K562 (cell line): ENCODE results near the gene TBXAS1. TPM values are rescaled to one million over a fixed set of nuclear protein-coding genes. Genes with fewer than 3 reads are reported as not detected.
A peak's percentile ranks its signal among the peaks of the same experiment; 100 is the strongest.

ENCODE experiments used
- CBX1 ChIP-seq: sonication (generic); IDR thresholded peaks from 2 replicates; pipeline ENCODE4 v1.6.1; 2016; ENCODE audit warnings: antibody characterized with exemption, low read depth, mild to moderate bottlenecking
- CUX1 ChIP-seq: fragments of 200-800 bp; sonication (Bioruptor generic); IDR thresholded peaks from 2 replicates; pipeline ENCODE4 v1.6.1; 2016; ENCODE audit warnings: missing genetic modification characterization, missing compliant biosample characterization
- DNMT1 ChIP-seq: fragments of 450-650 bp; IDR thresholded peaks from 2 replicates; pipeline ENCODE4 v1.6.1; 2016; ENCODE audit warnings: antibody characterized with exemption, mild to moderate bottlenecking
- ETV5 ChIP-seq: sonication (generic); formaldehyde crosslinking; IDR thresholded peaks from 2 replicates; pipeline ENCODE4 v1.4.0; 2020; ENCODE audit warnings: low read depth, mild to moderate bottlenecking, missing genetic modification reagents
- FOXJ2 ChIP-seq: fragments of 200-800 bp; sonication (Bioruptor generic); IDR thresholded peaks from 2 replicates; pipeline ENCODE4 v1.6.1; 2016; ENCODE audit warnings: missing genetic modification characterization, missing compliant biosample characterization
- GATA2 ChIP-seq: sonication (generic); formaldehyde crosslinking; IDR thresholded peaks from 2 replicates; pipeline ENCODE4 v1.4.0; 2020; ENCODE audit warnings: mild to moderate bottlenecking, missing genetic modification reagents
- KDM1A ChIP-seq, 2 experiments: fragments of 450-650 bp; IDR thresholded peaks; 2 replicates each; pipeline ENCODE4 v1.6.1; 2016; ENCODE audit warnings: mild to moderate bottlenecking in 2 of 2
- MCM3 ChIP-seq: fragments of 450-650 bp; IDR thresholded peaks from 2 replicates; pipeline ENCODE4 v1.6.1; 2016
- MLX ChIP-seq, 2 experiments: fragments of 450-650 bp in 1 of 2; sonication (generic) in 1 of 2; formaldehyde crosslinking; conservative IDR thresholded peaks; 2 replicates each; pipeline versions ENCODE4 v1.4.0 to v1.8.1; 2020 to 2022; ENCODE audit warnings: mild to moderate bottlenecking in 1 of 2, missing genetic modification reagents in 1 of 2
- POLR2A ChIP-seq: fragments of 450-650 bp; conservative IDR thresholded peaks from 2 replicates; pipeline ENCODE4 v1.6.1; 2016
- POU5F1 ChIP-seq: fragments of 150-350 bp; IDR thresholded peaks from 2 replicates; pipeline ENCODE4 v1.6.1; 2014; ENCODE audit warnings: borderline replicate concordance, low read length, low read depth, mild to moderate bottlenecking; ENCODE audit not compliant: partially characterized antibody
- SMAD4 ChIP-seq: fragments of 250-450 bp; sonication (Bioruptor Pico); conservative IDR thresholded peaks from 2 replicates; pipeline ENCODE4 v1.8.0; 2021; ENCODE audit warnings: inconsistent platforms, mild to moderate bottlenecking, moderate library complexity
- SNRNP70 ChIP-seq: fragments of 200-400 bp; formaldehyde crosslinking; optimal IDR thresholded peaks from 2 replicates; pipeline ENCODE3; 2017; ENCODE audit warnings: low read depth, low read length
- SRSF3 ChIP-seq: fragments of 200-400 bp; formaldehyde crosslinking; IDR thresholded peaks from 2 replicates; pipeline ENCODE4 v1.6.1; 2016; ENCODE audit warnings: mild to moderate bottlenecking, low read length, moderate library complexity; ENCODE audit not compliant: insufficient read depth
- STAG1 ChIP-seq: sonication (generic); formaldehyde crosslinking; IDR thresholded peaks from 2 replicates; pipeline ENCODE4 v1.5.0; 2020; ENCODE audit warnings: missing genetic modification reagents, borderline replicate concordance
- TFAM ChIP-seq: fragments of 250-450 bp; sonication (Bioruptor Pico); conservative IDR thresholded peaks from 2 replicates; pipeline ENCODE4 v1.5.0; 2021; ENCODE audit warnings: mild to moderate bottlenecking, moderate library complexity
- THRA ChIP-seq: fragments of 450-650 bp; IDR thresholded peaks from 2 replicates; pipeline ENCODE4 v1.6.1; 2017; ENCODE audit warnings: mild to moderate bottlenecking, moderate library complexity
- ZFP1 ChIP-seq: fragments of 450-650 bp; formaldehyde crosslinking; IDR thresholded peaks from 2 replicates; pipeline ENCODE4 v1.4.0; 2020; ENCODE audit warnings: mild to moderate bottlenecking, mixed read lengths
- ZNF133 ChIP-seq: fragments of 250-450 bp; sonication (Bioruptor Pico); IDR thresholded peaks from 2 replicates; pipeline ENCODE4 v1.4.0; 2020; ENCODE audit warnings: mild to moderate bottlenecking
- ZNF174 ChIP-seq: fragments of 250-450 bp; sonication (Bioruptor Pico); IDR thresholded peaks from 2 replicates; pipeline ENCODE4 v1.4.0; 2020; ENCODE audit warnings: mild to moderate bottlenecking
- ZNF639 ChIP-seq, 2 experiments: fragments of 200-800 bp in 1 of 2; sonication (Bioruptor generic) in 1 of 2; sonication (generic) in 1 of 2; formaldehyde crosslinking in 1 of 2; IDR thresholded peaks in 1 of 2; conservative IDR thresholded peaks in 1 of 2; 2 replicates each; pipeline versions ENCODE4 v1.5.0 to v1.6.1; 2016 to 2020; ENCODE audit warnings: missing compliant biosample characterization in 1 of 2, missing genetic modification characterization in 1 of 2, missing genetic modification reagents in 1 of 2
- polyA plus RNA-seq, 8 experiments: library from polyadenylated mRNA; depleted of rRNA in 4 of 8; stranded (reverse) in 5 of 8; unstranded in 3 of 8; fragments of >200 nt; fragmentation: Nextera tagmentation in 2 of 8; fragmentation: Illumina TruSeq in 1 of 8; extraction: Ambion mirVana in 2 of 8; extraction: Trizol in 1 of 8; gene quantifications; 2 replicates each; pipeline versions ENCODE4 v1.2.1 to v1.2.3, GENCODE V29; 2011 to 2014; ENCODE audit warnings: inconsistent platforms in 1 of 8, missing spikeins in 1 of 8
- total RNA-seq, 7 experiments: library from RNA; depleted of rRNA in 6 of 7; stranded (reverse); fragments of >200 nt in 6 of 7; fragmentation: Illumina TruSeq in 2 of 7; extraction: Trizol in 2 of 7; gene quantifications; 2 replicates each; pipeline versions ENCODE4 v1.2.1 to v1.2.3, GENCODE V29; 2011 to 2021; ENCODE audit warnings: low replicate concordance in 1 of 7

Gene TBXAS1
- total and polyA plus RNA-seq, 9 of the 15 experiments (the other 6 are each of a cell fraction or from before 2014, with no cell fraction given): 1.1 to 8.3 (median 1.9) TPM

GRCh38 chr7:139853506-139854123, 24.6 kb downstream of the TBXAS1 start (continued):
- peak; percentile 82; the same call in 1 of the 2 replicates for TF ChIP-seq CUX1
- TF ChIP-seq ZNF639 (CRISPR knock-in tag; conservative IDR thresholded peaks at IDR 0.05 in 1 of 2, IDR thresholded peaks at IDR 0.05 in 1 of 2): peak in 1 of 2 experiments; percentile 73; a peak in 1 of 4 replicates
- no peak for TF ChIP-seq DNMT1
- no peak for TF ChIP-seq STAG1 (CRISPR knock-in tag)
- TF ChIP-seq THRA: no peak
- TF ChIP-seq MLX (CRISPR knock-in tag; conservative IDR thresholded peaks at IDR 0.05): no peak
- no peak for TF ChIP-seq ZFP1 (CRISPR knock-in tag)
- TF ChIP-seq ZNF174 (CRISPR knock-in tag): no peak
- no peak for TF ChIP-seq POLR2A
- TF ChIP-seq ETV5 (CRISPR knock-in tag): no peak
- TF ChIP-seq FOXJ2 (tag): peak; percentile 12; the same call in 1 of the 2 replicates
- no peak for TF ChIP-seq POU5F1
- no peak for TF ChIP-seq KDM1A (IDR thresholded peaks at IDR 0.05)
- no peak for TF ChIP-seq SNRNP70
- no peak for TF ChIP-seq ZNF133 (CRISPR knock-in tag)
- no peak for TF ChIP-seq SRSF3
- no peak for TF ChIP-seq GATA2 (CRISPR knock-in tag)
- no peak for TF ChIP-seq SMAD4 (CRISPR knock-in tag)
- no peak for TF ChIP-seq CBX1
- no peak for TF ChIP-seq MCM3
- TF ChIP-seq TFAM (CRISPR knock-in tag): no peak
